MM.1S (cell line): ENCODE results near the gene STRA6.

Experiments
- EZH2 ChIP-seq: fragments of 300-600 bp; sonication (generic); optimal IDR thresholded peaks from 2 replicates; pipeline ENCODE3; 2017; ENCODE audit warnings: low read depth, mild to moderate bottlenecking, antibody characterized with exemption, low read length, mixed read lengths
- TF ChIP-seq, protein P1 (sequence below): fragments of 300-600 bp; sonication (generic); IDR thresholded peaks from 2 replicates; pipeline ENCODE4 v1.5.1; 2016; ENCODE audit warnings: antibody characterized with exemption, low read length, mixed read lengths

DNA sequence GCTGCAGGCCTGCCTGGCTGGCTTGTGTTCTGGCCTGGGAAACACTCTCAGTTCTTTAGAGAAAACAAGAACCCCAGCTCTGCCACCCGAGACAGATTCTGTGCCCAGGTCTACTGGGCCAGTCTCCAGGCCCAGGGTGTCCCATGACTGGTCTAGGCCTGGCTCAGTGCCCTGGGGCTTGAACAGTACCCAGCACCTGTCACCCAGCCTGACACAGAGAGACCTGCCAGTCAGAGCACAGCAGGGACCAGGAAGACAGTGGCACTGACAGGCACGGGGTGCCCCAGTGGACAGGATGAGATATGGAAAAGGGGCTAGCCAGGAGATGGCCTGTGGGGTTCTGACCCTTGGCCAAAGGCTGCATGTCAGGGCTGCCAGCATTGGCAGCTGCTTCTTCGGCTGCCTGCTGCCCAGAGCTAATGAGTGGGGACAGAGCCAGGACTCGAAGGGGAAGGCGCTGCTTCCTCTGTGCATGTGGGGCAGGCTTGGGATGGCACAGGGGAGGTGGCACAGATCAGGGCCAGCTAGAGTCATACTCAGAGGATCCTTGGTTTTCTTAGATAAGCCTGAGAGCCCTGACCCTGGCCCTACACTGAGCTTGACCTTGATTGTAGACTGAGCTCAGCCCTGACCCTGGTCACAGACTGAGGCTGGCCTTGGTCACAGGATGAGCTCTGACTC lies 48.7 kb upstream of the STRA6 start:
- TF ChIP-seq, protein P1, sequence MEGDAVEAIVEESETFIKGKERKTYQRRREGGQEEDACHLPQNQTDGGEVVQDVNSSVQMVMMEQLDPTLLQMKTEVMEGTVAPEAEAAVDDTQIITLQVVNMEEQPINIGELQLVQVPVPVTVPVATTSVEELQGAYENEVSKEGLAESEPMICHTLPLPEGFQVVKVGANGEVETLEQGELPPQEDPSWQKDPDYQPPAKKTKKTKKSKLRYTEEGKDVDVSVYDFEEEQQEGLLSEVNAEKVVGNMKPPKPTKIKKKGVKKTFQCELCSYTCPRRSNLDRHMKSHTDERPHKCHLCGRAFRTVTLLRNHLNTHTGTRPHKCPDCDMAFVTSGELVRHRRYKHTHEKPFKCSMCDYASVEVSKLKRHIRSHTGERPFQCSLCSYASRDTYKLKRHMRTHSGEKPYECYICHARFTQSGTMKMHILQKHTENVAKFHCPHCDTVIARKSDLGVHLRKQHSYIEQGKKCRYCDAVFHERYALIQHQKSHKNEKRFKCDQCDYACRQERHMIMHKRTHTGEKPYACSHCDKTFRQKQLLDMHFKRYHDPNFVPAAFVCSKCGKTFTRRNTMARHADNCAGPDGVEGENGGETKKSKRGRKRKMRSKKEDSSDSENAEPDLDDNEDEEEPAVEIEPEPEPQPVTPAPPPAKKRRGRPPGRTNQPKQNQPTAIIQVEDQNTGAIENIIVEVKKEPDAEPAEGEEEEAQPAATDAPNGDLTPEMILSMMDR, result no peak
- no peak for TF ChIP-seq EZH2
